ENCODE measurements around the gene PPFIBP1. TPM values are rescaled to one million over a fixed set of nuclear protein-coding genes. Genes with fewer than 3 reads are reported as not detected.
"Not testable (repeated sequence)": the region's sequence is repeated elsewhere in the genome, so short reads cannot be mapped to it uniquely, and the experiment has no call there.

Gene PPFIBP1
- total RNA-seq, 3 donors from 2014 or later, result 34.4 to 86.5 (median 84.0) TPM

DNA sequence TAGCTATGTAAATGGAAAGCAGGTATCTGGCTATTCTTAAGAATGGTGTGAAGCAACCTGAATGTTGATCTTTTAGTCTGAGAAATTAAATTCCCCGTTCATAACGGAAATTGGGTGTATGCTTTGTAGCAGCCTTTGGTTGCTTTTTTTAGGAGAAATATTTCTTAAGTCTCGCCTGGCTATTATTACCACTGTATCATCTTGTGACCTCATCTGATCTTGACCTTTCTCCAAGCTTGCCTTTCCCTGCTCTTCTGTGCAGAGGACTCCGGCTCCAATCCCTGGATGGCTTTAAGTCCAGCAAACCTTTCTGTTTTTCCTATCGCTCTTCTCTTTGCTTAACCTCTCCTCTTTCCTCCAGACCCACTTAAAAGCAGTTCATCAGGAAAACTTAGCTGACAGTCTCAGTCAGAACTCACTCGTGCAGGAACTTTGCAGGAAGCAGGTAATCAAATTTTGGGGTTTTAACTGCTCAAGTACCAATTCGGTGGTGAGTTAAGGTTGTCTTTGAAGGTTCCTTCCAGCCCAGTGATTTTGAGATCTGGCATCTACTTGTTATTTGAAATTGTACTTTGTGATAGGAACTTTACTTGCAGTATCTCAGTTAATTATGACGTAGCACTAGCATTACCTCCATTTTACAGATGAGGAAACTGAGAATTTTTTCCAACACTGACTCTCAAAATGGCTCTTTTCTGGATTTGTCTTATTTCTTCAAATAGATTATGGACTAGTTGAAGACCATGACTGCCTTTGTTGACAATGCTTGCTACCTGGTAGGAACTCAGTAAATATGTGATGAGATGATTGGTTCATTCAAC, 14.1 kb downstream of the PPFIBP1 start:
- intact Hi-C loops (cut with DNase I; ENCODE audit: low total_unique reads), result no loop called here
- Histone ChIP-seq H3K36me3 (no peaks in the 10 kb centered on the region), H3K27ac (peak overlapping the region; percentile 49 to 52), H3K27me3 (no peaks in the 10 kb centered on the region), H3K4me1 (no peaks in the 10 kb centered on the region), H3K4me3 (no peak overlapping the region), H3K9me3 (no peaks in the 10 kb centered on the region)
- DNase-seq (ENCODE audit: low spot score in 2 of 2), result no peak
- TF ChIP-seq POLR2A (IDR thresholded peaks at IDR 0.05) (no peak), POLR2AphosphoS5 (IDR thresholded peaks at IDR 0.05) (no peak), CTCF (IDR thresholded peaks at IDR 0.05) (no peak)

DNA sequence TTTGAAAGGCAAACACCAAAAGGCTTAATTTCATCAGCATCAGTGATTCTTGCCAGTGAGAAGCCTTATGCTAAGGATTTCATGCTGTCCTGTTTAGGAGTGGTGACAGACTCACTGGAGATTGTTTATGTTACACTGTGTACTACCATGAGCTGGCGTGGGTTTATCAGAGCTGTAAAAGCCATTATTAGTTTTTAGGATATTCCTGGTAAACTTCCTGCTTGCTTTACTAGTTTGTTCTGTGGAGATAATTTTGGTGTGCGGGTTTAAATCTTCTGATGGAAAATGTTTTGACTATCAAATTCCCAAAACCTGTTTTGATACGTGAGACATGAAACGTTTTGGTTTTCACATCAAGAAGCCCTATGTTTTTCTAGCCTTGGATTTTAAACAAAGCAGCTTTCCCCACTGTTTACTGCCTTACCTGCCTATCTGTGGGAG, 15.2 kb downstream of the PPFIBP1 start:
- intact Hi-C loops (cut with DNase I; ENCODE audit: low total_unique reads), result no loop called here
- no peak for DNase-seq (ENCODE audit: low spot score in 2 of 2)
- no peak for TF ChIP-seq POLR2A (IDR thresholded peaks at IDR 0.05)
- H3K27me3 ChIP-seq, result no peaks in the 10 kb centered on the region
- H3K9me3 ChIP-seq, result no peaks in the 10 kb centered on the region
- peak overlapping the region; percentile 3 to 4 for H3K27ac ChIP-seq
- no peak overlapping the region for H3K4me3 ChIP-seq
- no peaks in the 10 kb centered on the region for H3K4me1 ChIP-seq
- no peaks in the 10 kb centered on the region for H3K36me3 ChIP-seq

DNA sequence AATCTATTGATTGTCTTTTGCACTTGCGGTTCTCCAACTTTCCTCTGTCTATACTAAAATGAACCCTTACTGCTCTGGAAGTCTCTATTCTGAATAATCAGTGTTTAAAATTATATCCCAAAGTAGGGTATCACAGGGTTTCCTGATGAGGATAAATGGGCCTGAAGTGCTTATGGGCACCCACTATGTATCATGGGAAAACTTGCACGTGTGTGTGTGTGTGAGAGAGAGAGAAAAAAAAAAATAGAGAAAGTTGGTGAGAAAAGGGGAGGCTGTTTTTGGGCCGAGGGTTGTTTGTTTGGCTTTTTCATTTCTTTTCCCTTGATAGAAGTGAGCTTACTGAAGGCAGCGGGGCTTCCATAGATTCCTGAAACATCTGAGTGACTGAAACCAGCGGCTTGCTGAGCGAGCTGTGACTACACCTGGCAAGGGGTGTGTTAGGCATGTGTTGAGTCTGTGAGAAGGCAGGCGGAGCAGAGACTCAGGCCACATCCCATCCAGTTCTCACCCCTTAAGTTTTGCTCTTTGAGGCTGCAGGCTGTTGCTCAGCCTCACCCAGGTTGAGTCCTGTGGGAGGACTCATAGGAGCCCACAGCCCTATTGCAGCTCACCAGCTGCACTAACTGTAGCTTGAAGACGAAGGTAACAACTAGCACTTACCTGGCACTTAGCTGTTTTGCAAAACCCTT, 17.2 kb downstream of the PPFIBP1 start:
- DNase-seq (ENCODE audit: low spot score in 2 of 2), result no peak
- no peaks in the 10 kb centered on the region for H3K27me3 ChIP-seq
- H3K36me3 ChIP-seq, result no peaks in the 10 kb centered on the region
- TF ChIP-seq POLR2AphosphoS5 (IDR thresholded peaks at IDR 0.05) (no peak), CTCF (IDR thresholded peaks at IDR 0.05) (no peak), POLR2A (IDR thresholded peaks at IDR 0.05) (no peak)
- intact Hi-C loops (cut with DNase I; ENCODE audit: low total_unique reads), result no loop called here
- H3K9me3 ChIP-seq, result no peaks in the 10 kb centered on the region
- no peak overlapping the region for H3K27ac ChIP-seq
- no peaks in the 10 kb centered on the region for H3K4me1 ChIP-seq
- H3K4me3 ChIP-seq, result no peak overlapping the region

GRCh38 chr12:27542628-27543027, 18.6 kb downstream of the PPFIBP1 start:
- no peaks in the 10 kb centered on the region for H3K27me3 ChIP-seq
- TF ChIP-seq CTCF (IDR thresholded peaks at IDR 0.05) (no peak), POLR2A (IDR thresholded peaks at IDR 0.05) (no peak), POLR2AphosphoS5 (IDR thresholded peaks at IDR 0.05) (no peak)
- no peaks in the 10 kb centered on the region for H3K36me3 ChIP-seq
- intact Hi-C loops (cut with DNase I; ENCODE audit: low total_unique reads), result no loop called here
- peak overlapping the region; percentile 48 to 56 for H3K27ac ChIP-seq
- no peak overlapping the region for H3K4me3 ChIP-seq
- no peaks in the 10 kb centered on the region for H3K9me3 ChIP-seq
- H3K4me1 ChIP-seq, result no peaks in the 10 kb centered on the region
- DNase-seq (ENCODE audit: low spot score in 2 of 2), result no peak

DNA sequence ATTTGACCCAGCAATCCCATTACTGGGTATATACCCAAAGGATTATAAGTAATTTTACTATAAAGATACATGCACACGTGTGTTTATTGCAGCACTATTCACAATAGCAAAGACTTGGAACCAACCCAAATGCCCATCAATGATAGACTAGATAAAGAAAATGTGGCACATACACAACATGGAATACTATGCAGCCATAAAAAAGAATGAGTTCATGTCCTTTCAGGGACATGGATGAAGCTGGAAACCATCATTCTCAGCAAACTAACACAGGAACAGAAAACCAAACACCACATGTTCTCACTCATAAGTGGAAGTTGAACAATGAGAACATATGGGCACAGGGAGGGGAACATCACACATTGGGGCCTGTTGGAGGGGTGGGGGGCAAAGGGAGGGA, 20.9 kb downstream of the PPFIBP1 start:
- peak overlapping the region in 1 of 2 donors; percentile 41 for H3K27ac ChIP-seq
- H3K9me3 ChIP-seq; intact Hi-C loops (cut with DNase I; ENCODE audit: low total_unique reads); H3K4me3 ChIP-seq; H3K36me3 ChIP-seq; H3K27me3 ChIP-seq; DNase-seq (ENCODE audit: low spot score in 2 of 2); H3K4me1 ChIP-seq: not testable (repeated sequence)

DNA sequence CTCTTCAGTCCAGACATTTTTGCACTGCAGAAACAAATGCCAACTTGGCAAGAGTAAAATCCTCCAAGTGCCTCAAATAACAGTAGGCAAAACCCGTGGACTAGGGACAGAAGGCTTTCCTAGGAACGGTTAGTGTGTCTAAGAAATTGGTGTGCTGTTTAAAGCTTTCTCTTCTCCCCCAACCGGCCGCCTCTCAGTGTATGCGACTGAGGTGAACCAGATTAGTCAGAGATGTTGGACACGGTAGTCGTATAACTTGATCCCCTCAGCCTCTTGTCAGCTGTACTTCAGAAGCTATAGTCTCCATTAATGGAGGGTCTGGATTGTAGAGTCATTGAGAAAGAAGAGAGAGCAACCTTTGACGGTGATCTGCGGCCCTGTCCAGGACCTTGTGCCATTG, 21.7 kb downstream of the PPFIBP1 start:
- Histone ChIP-seq H3K36me3 (no peaks in the 10 kb centered on the region), H3K27ac (peak overlapping the region; percentile 41 to 56), H3K4me3 (no peak overlapping the region), H3K4me1 (peaks cover 5 to 8% of the 10 kb centered on the region in 2 donors), H3K27me3 (no peaks in the 10 kb centered on the region), H3K9me3 (no peaks in the 10 kb centered on the region)
- intact Hi-C loops (cut with DNase I; ENCODE audit: low total_unique reads), result no loop called here
- no peak for DNase-seq (ENCODE audit: low spot score in 2 of 2)
- TF ChIP-seq CTCF (IDR thresholded peaks at IDR 0.05) (no peak), POLR2AphosphoS5 (IDR thresholded peaks at IDR 0.05) (no peak), POLR2A (IDR thresholded peaks at IDR 0.05) (no peak)

Data from breast epithelium (tissue), 4 donors.